ENCODE data around the gene CELA3B. TPM values are rescaled to one million over a fixed set of nuclear protein-coding genes. Genes with fewer than 3 reads are reported as not detected.

The CELA3B gene
- total RNA-seq, 4 donors from 2014 or later: 0.66 to 47.7 (median 2.2) TPM

DNA sequence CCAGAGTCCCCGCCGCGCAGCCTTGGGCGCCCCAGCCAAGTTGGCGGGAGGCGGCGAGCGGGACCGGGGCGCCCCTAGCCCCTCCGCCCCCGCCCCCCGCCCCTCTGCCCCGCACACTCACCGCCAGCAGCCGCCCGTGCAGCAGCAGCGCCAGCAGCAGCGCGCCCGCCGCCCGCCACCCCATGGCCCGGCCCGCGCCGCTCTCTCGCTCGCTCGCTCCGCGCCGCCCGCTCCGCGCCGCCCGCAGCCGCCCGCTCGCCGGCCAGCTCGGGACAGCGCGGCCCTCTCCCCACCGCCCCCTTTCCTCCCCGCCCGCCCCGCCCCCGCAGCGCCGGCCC is 39.8 kb upstream of the CELA3B start, which contains the start of gene HSPG2:
Gene HSPG2 (minus strand): TSS at position 277 of the 338 bp plus-strand sequence. CDS start 93 bp downstream, at position 184.
- Histone ChIP-seq H3K4me1 (peaks cover 15 to 86% (median 67%) of the 10 kb centered on the region in 4 donors), H3K9me3 (no peaks in the 10 kb centered on the region), H3K36me3 (no peaks in the 10 kb centered on the region), H3K27ac (peak within 1 kb of the TSS; percentile 80 to 95 (median 92)), H3K4me3 (peak within 1 kb of the TSS; percentile 59 to 93 (median 81)), H3K27me3 (no peaks in the 10 kb centered on the region)
- DNase-seq (ENCODE audit: low spot score in 2 of 2): no peak
- 0% methylated on average over 1 of the region's 52 CpGs; no CpG with 5 or more reads in 1 of the 2 donors for WGBS, 2 donors
- TF ChIP-seq EP300 (IDR thresholded peaks at IDR 0.05) (no peak), POLR2A (IDR thresholded peaks at IDR 0.05) (no peak)
- TF ChIP-seq, protein P1, sequence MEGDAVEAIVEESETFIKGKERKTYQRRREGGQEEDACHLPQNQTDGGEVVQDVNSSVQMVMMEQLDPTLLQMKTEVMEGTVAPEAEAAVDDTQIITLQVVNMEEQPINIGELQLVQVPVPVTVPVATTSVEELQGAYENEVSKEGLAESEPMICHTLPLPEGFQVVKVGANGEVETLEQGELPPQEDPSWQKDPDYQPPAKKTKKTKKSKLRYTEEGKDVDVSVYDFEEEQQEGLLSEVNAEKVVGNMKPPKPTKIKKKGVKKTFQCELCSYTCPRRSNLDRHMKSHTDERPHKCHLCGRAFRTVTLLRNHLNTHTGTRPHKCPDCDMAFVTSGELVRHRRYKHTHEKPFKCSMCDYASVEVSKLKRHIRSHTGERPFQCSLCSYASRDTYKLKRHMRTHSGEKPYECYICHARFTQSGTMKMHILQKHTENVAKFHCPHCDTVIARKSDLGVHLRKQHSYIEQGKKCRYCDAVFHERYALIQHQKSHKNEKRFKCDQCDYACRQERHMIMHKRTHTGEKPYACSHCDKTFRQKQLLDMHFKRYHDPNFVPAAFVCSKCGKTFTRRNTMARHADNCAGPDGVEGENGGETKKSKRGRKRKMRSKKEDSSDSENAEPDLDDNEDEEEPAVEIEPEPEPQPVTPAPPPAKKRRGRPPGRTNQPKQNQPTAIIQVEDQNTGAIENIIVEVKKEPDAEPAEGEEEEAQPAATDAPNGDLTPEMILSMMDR (IDR thresholded peaks at IDR 0.05): no peak

DNA sequence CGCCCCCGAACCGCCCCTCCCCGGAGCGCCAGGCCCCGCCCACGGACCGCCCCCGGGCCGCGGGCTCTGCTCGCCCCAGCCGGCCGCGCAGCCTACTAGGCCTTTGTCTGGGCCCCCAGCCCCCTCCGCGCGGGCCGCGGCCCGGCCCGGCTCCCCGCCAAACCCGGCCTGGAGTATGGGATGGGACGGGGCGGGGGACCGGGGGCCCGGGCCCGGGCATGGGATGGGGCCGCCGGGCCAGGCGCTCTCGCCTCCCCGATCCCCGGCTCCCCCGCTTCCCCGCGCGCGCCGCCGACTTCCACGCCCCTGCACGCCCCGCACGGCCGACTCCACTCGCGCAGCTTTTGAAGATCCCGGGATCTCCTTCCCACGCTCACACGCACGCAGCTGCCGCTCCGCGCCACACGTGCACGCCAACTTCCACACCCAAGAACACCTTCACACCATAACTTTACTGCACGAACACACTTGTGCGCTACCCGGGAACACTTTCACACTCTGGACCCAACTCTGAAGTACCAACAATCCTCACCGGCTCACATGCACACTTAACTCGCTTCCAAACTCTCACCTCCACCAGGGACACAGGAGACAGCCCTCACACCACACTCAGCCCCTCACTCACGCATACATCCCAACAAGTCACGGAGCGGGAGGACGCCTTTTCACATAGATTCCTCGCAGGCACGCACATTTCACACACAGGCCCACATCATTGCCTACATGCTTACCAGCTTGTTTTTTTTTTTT is 39.3 kb upstream of the CELA3B start:
- Histone ChIP-seq H3K9me3 (no peaks in the 10 kb centered on the region), H3K27ac (peak overlapping the region; percentile 80 to 94 (median 88)), H3K4me3 (peak overlapping the region; percentile 23 to 93 (median 45)), H3K27me3 (no peaks in the 10 kb centered on the region), H3K4me1 (peaks cover 12 to 86% (median 64%) of the 10 kb centered on the region in 4 donors), H3K36me3 (no peaks in the 10 kb centered on the region)
- DNase-seq (ENCODE audit: low spot score in 2 of 2): peak; percentile 75 to 78
- TF ChIP-seq, protein P1 (IDR thresholded peaks at IDR 0.05): peak in 2 of 5 experiments; percentile 32 to 35
- TF ChIP-seq POLR2A (IDR thresholded peaks at IDR 0.05) (peak; percentile 46 to 48), EP300 (IDR thresholded peaks at IDR 0.05) (peak in 1 of 2 donors; percentile 60)
- WGBS, 2 donors: 13 to 14% methylated on average over 16 to 27 of the region's 69 CpGs

DNA sequence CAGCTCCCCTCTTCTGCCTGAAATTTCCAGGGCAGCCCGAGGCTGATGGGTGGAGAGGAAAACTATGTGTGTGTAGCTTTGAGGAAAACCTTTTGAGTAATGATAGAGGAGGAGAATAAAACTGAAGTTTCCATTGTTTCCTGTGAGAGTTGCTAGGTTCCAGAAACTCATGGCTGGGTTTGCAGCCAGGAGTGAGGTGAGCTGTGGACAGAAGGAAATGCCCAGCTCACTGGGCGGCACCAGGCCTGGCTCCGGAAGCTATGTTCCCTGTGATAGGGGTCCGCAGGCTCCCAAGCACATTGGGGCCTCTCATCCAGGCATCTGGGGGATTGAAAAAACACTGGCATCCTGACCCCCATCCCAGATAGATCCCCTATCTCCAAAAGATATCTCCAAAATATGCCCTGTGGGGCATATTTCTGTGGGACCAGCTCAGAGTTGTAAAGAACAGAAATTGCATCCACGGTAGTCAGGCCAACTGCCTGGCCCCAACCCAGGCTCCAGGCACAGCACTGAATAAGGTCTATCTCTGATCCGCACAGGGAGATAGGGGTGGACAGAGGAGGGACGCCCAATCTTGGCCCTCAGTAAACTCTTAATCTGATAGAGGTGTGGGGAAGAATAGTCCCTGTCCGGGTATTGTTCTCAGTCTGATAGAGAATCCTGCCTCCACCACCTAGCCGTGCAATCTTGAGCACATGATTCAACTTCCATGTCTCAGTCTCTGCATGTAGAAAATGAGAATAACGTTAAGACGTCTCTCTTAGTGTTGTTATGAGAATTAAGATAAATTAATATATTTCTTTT is 37.9 kb upstream of the CELA3B start:
- Histone ChIP-seq H3K27me3 (no peaks in the 10 kb centered on the region), H3K9me3 (no peaks in the 10 kb centered on the region), H3K4me3 (no peak overlapping the region), H3K4me1 (peaks cover 6 to 83% (median 58%) of the 10 kb centered on the region in 4 donors), H3K27ac (peak overlapping the region; percentile 80 to 94 (median 88)), H3K36me3 (no peaks in the 10 kb centered on the region)
- DNase-seq (ENCODE audit: low spot score in 2 of 2): no peak
- TF ChIP-seq POLR2A (IDR thresholded peaks at IDR 0.05) (no peak), EP300 (IDR thresholded peaks at IDR 0.05) (peak in 1 of 2 donors; percentile 8)
- 37 to 41% methylated on average over 11 of the region's 11 CpGs for WGBS, 2 donors

DNA sequence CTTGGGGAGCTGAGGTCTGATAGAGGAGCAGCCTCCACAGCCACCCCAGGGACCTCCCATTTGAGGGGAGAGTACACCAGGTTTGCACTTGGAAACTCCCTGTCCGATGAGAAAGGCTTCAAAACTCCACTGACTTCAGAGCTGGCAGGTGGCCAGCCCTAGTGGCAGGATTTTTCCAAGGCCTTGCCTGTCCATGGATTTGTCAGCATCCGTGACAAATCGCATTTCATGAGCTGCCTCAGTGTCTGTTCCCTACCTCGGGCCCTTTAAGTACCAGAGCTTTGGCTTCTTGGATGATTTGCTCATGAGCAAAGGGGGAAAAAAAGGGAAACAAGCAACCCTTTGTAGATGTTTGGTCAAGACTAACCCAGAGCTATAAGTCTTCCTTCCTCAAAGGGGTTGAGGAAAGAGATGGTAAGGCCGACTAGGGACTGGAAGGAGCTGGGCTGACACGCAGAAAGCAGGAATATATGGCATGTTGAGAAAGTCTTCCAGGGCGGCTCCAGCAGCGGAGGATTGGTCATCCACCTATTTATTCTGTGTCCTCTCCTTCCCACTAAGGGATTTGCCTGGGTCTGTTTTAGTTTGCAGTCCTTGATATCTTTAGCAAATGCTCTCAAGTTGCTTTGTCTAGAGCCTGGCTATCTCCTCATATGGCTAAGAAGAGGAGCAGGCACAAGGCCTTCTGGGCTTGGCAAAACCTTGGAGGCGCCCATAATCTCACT is 37.0 kb upstream of the CELA3B start:
- H3K36me3 ChIP-seq: no peaks in the 10 kb centered on the region
- H3K27me3 ChIP-seq: no peaks in the 10 kb centered on the region
- H3K9me3 ChIP-seq: no peaks in the 10 kb centered on the region
- H3K4me3 ChIP-seq: no peak overlapping the region
- H3K27ac ChIP-seq: peak overlapping the region; percentile 80 to 94 (median 88)
- H3K4me1 ChIP-seq: peaks cover 4 to 83% (median 53%) of the 10 kb centered on the region in 4 donors
- WGBS, 2 donors: 22 to 24% methylated on average over 9 of the region's 9 CpGs
- DNase-seq (ENCODE audit: low spot score in 2 of 2): peak; percentile 82 to 84
- TF ChIP-seq POLR2A (IDR thresholded peaks at IDR 0.05) (no peak), EP300 (IDR thresholded peaks at IDR 0.05) (peak in 1 of 2 donors; percentile 86)
- TF ChIP-seq, protein P1 (IDR thresholded peaks at IDR 0.05): peak in 4 of 5 experiments; percentile 45 to 83 (median 64)

DNA sequence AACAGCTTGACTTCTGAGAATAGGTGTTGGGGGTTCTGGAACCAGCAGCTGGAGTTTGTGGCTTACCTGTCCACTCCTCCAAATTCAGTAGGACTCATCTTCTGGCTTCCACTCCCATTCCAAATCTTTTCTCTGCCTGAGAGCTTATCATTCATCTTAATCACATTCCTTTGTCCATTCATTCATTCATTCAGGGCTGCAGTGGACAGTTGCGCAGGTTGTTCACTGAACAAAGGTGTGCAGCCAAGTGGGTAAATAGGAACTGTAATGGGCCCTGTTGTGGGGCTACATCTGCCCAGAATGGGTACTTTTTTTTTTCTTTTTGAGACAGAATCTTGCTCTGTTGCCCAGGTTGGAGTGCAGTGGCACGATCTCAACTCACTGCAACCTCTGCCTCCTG is 36.3 kb upstream of the CELA3B start:
- Histone ChIP-seq H3K27me3 (no peaks in the 10 kb centered on the region), H3K9me3 (no peaks in the 10 kb centered on the region), H3K27ac (peak overlapping the region; percentile 80 to 94 (median 88)), H3K4me1 (peaks cover 4 to 78% (median 50%) of the 10 kb centered on the region in 4 donors), H3K36me3 (no peaks in the 10 kb centered on the region), H3K4me3 (no peak overlapping the region)
- WGBS, 2 donors: 97 to 98% methylated on average over 2 of the region's 2 CpGs
- TF ChIP-seq EP300 (IDR thresholded peaks at IDR 0.05) (no peak), POLR2A (IDR thresholded peaks at IDR 0.05) (no peak)
- TF ChIP-seq, protein P1 (IDR thresholded peaks at IDR 0.05): no peak
- no peak for DNase-seq (ENCODE audit: low spot score in 2 of 2)
